Adipocyte (in vitro differentiated cells): ENCODE results near the gene SLC23A2.
A peak's percentile ranks its signal among the peaks of the same experiment; 100 is the strongest.

ENCODE experiments used
- DNase-seq: peaks from one replicate; pipeline ENCODE4 v3.0.0-alpha.2; 2015; ENCODE audit warnings: low read depth
- H3K27me3 ChIP-seq: replicated peaks from 2 replicates; pipeline ENCODE4 v1.7.0; 2013; ENCODE audit warnings: mild to moderate bottlenecking, low read length, moderate library complexity; ENCODE audit not compliant: control insufficient read depth, insufficient read depth
- H3K36me3 ChIP-seq: 2 replicates; pipeline ENCODE4 v1.7.0; 2013; ENCODE audit warnings: low read length, mild to moderate bottlenecking, moderate library complexity; ENCODE audit not compliant: control insufficient read depth, insufficient read depth, severe bottlenecking
- H3K4me1 ChIP-seq: 2 replicates; pipeline ENCODE4 v1.7.0; 2013; ENCODE audit warnings: mild to moderate bottlenecking, low read length, moderate library complexity; ENCODE audit not compliant: control insufficient read depth, insufficient read depth
- H3K4me3 ChIP-seq: 2 replicates; pipeline ENCODE4 v1.7.0; 2013; ENCODE audit warnings: mild to moderate bottlenecking, low read length, moderate library complexity
- H3K9ac ChIP-seq: 2 replicates; pipeline ENCODE4 v1.7.0; 2013; ENCODE audit warnings: mild to moderate bottlenecking, low read length, moderate library complexity
- H3K9me3 ChIP-seq: 2 replicates; pipeline ENCODE4 v1.7.0; 2013; ENCODE audit warnings: mild to moderate bottlenecking, low read length, moderate library complexity; ENCODE audit not compliant: control insufficient read depth

The SLC23A2 gene

GRCh38 chr20:4947817-4948559, 53.3 kb downstream of the SLC23A2 start:
- Histone ChIP-seq H3K4me3 (no peak overlapping the region), H3K4me1 (peaks cover 35% of the 10 kb centered on the region), H3K36me3 (no peaks in the 10 kb centered on the region), H3K27me3 (no peaks in the 10 kb centered on the region), H3K9me3 (no peaks in the 10 kb centered on the region), H3K9ac (no peak overlapping the region)
- no peak for DNase-seq

DNA sequence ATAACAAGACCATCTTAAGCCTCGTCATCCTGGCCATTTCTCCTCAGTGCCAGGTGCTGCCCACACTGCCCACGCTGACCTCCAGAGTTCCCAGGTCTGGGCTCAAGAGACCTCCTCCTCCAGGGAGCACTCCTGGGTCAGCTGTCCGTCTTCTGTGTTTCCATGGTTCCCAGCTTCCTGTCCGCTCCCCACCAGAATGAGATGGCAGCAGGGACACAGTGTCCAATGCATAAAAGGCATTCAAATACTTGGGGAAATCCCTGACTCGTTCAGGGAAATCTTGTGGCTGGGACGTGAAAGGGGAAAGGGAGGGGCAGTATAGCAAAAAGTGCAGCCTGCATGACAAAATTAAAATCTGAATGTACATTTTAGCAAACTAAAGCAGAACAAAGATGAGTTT, 54.3 kb downstream of the SLC23A2 start:
- no peaks in the 10 kb centered on the region for H3K27me3 ChIP-seq

GRCh38 chr20:4946585-4946984, 54.7 kb downstream of the SLC23A2 start:
- no peak overlapping the region for H3K4me3 ChIP-seq
- H3K4me1 ChIP-seq: peaks cover 46% of the 10 kb centered on the region
- no peaks in the 10 kb centered on the region for H3K27me3 ChIP-seq
- H3K9ac ChIP-seq: no peak overlapping the region
- no peak for DNase-seq
- H3K9me3 ChIP-seq: no peaks in the 10 kb centered on the region
- H3K36me3 ChIP-seq: no peaks in the 10 kb centered on the region

More for the DNA sequence above, 54.3 kb downstream of the SLC23A2 start:
- Histone ChIP-seq H3K36me3 (no peaks in the 10 kb centered on the region), H3K9me3 (no peaks in the 10 kb centered on the region), H3K4me3 (no peak overlapping the region), H3K9ac (no peak overlapping the region), H3K4me1 (peaks cover 43% of the 10 kb centered on the region)
- DNase-seq: no peak

- peaks cover 32% of the 10 kb centered on the region for H3K4me1 ChIP-seq
- H3K9me3 ChIP-seq: no peaks in the 10 kb centered on the region
- H3K27me3 ChIP-seq: no peaks in the 10 kb centered on the region
- no peaks in the 10 kb centered on the region for H3K36me3 ChIP-seq
- H3K4me3 ChIP-seq: no peak overlapping the region
- H3K9ac ChIP-seq: no peak overlapping the region
- DNase-seq: no peak
These were observed 56.6 kb downstream of the SLC23A2 start for GRCh38 chr20:4944518-4945313.

- H3K27me3 ChIP-seq: no peaks in the 10 kb centered on the region
- peaks cover 26% of the 10 kb centered on the region for H3K4me1 ChIP-seq
- H3K9ac ChIP-seq: peak overlapping the region; percentile 57
- no peak overlapping the region for H3K4me3 ChIP-seq
- DNase-seq: peak; percentile 67
- no peaks in the 10 kb centered on the region for H3K36me3 ChIP-seq
- H3K9me3 ChIP-seq: no peaks in the 10 kb centered on the region
These were observed 59.0 kb downstream of the SLC23A2 start for GRCh38 chr20:4942331-4942730.

DNA sequence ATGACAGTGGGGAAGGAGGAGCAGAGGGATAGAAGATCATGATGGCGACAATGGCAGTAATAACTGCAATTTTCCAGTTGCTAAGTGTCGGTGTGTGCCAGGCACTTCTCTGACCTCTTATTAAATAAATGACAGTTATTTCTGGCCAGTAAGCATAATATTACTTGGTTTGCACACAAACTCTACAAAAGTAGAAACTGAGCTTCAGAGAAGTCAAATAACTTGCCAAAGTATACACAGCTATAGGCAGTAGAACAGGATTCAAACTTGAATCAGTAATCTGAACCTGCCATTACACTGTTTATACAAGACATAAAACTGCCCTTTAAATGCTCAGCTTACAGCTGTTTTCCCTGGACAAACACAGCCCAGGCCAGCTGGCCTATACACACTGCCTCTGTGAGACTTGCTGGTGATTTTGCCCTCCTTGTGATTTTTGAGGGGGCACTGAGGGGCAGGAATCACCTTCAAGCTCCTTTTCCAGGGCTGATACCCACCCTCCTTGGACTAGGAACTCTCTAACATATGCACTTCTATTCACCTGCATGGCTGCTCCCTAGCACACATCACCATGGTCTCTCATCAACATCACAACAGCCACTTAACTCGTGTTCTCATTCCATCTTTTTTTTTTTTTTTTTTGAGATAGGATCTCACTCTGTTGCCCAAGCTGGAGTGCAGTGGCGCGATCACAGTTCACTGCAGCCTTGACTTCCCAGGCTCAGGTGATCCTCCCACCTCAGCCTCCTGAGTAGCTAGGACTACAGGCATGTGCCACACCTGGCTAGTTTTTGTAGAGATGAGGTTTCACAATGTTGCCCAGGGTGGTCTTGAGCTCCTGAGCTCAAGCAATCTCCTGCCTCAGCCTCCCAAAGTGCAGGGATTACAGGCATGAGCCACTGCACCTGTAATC, 63.6 kb downstream of the SLC23A2 start:
- H3K4me1 ChIP-seq: peaks cover 12% of the 10 kb centered on the region
- no peaks in the 10 kb centered on the region for H3K36me3 ChIP-seq
- H3K9me3 ChIP-seq: no peaks in the 10 kb centered on the region
- DNase-seq: peak; percentile 37
- no peak overlapping the region for H3K9ac ChIP-seq
- H3K27me3 ChIP-seq: no peaks in the 10 kb centered on the region
- H3K4me3 ChIP-seq: no peak overlapping the region

DNA sequence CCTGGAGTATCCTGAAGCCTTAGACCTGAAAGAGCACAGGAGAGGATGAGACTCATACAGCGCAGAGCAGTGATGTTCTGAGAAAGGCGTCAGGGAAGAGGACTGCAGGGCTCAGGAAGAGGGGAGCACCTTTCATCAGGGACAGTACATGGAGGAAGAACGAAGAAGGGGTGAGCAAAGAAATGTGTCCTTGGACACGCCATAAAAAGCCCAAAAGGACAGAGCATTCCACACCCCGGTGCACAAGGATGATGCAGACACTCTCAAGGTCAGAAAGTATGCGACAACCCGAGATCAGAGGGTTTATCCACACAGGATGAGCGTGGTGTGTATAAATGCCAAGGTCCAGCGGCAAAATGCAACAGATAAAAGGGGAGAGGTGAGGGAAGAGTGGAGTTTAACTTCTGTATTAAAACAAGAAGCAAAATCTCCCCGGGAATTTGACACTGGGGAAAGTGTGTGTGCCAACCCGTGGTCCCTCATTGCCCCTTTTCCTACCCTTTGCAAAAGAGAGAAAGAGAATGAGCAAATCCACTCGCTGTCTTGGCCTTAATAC, 64.4 kb downstream of the SLC23A2 start:
- H3K9me3 ChIP-seq: no peaks in the 10 kb centered on the region
- H3K9ac ChIP-seq: no peak overlapping the region
- peaks cover 4% of the 10 kb centered on the region for H3K4me1 ChIP-seq
- no peaks in the 10 kb centered on the region for H3K27me3 ChIP-seq
- H3K36me3 ChIP-seq: no peaks in the 10 kb centered on the region
- no peak for DNase-seq
- H3K4me3 ChIP-seq: no peak overlapping the region

- Histone ChIP-seq H3K9me3 (no peaks in the 10 kb centered on the region), H3K4me3 (no peak overlapping the region), H3K4me1 (no peaks in the 10 kb centered on the region), H3K27me3 (no peaks in the 10 kb centered on the region), H3K36me3 (no peaks in the 10 kb centered on the region), H3K9ac (no peak overlapping the region)
- DNase-seq: no peak
These were observed 64.9 kb downstream of the SLC23A2 start for GRCh38 chr20:4936392-4936850.

DNA sequence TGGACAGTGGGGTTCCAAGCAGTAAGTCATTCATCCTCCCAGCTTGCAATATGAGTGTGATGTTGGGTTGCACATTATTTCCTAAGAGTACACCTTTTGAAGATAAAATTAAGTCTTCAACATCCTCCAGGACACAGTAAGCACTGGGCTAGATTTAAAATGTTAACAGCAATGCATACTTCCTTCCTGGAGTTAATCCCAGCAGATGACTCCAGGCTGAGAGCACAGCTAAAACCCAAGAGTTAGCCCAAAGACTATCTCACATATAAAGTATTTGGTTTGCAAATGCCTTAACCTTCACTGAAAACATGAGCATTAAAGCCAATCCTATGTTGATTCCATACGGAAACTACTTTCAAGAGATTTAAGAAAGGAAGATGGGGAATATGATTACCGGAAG, 69.2 kb downstream of the SLC23A2 start:
- no peaks in the 10 kb centered on the region for H3K27me3 ChIP-seq
- peak; percentile 34 for DNase-seq
- H3K4me1 ChIP-seq: no peaks in the 10 kb centered on the region
- H3K9me3 ChIP-seq: no peaks in the 10 kb centered on the region
- no peaks in the 10 kb centered on the region for H3K36me3 ChIP-seq
- H3K4me3 ChIP-seq: no peak overlapping the region
- no peak overlapping the region for H3K9ac ChIP-seq

- no peak overlapping the region for H3K4me3 ChIP-seq
- no peaks in the 10 kb centered on the region for H3K9me3 ChIP-seq
- peaks cover 8% of the 10 kb centered on the region for H3K4me1 ChIP-seq
- no peaks in the 10 kb centered on the region for H3K27me3 ChIP-seq
- H3K36me3 ChIP-seq: no peaks in the 10 kb centered on the region
- DNase-seq: no peak
- H3K9ac ChIP-seq: no peak overlapping the region
These were observed 71.5 kb downstream of the SLC23A2 start for GRCh38 chr20:4929686-4930397.
